ENCODE results near the gene TAF5.

GRCh38 chr10:103336370-103336769, 31.4 kb upstream of the TAF5 start:
- TF ChIP-seq CTCF (IDR thresholded peaks at IDR 0.05) (no peak), POLR2A (IDR thresholded peaks at IDR 0.05) (no peak)
